ENCODE data around the gene GRAMD2A. TPM values are rescaled to one million over a fixed set of nuclear protein-coding genes. Genes with fewer than 3 reads are reported as not detected.

Gene GRAMD2A
- 0.09 to 0.26 TPM (median 0.17 TPM) in 5 replicates for total RNA-seq (2022; extraction: Qiagen RNA extraction)

DNA sequence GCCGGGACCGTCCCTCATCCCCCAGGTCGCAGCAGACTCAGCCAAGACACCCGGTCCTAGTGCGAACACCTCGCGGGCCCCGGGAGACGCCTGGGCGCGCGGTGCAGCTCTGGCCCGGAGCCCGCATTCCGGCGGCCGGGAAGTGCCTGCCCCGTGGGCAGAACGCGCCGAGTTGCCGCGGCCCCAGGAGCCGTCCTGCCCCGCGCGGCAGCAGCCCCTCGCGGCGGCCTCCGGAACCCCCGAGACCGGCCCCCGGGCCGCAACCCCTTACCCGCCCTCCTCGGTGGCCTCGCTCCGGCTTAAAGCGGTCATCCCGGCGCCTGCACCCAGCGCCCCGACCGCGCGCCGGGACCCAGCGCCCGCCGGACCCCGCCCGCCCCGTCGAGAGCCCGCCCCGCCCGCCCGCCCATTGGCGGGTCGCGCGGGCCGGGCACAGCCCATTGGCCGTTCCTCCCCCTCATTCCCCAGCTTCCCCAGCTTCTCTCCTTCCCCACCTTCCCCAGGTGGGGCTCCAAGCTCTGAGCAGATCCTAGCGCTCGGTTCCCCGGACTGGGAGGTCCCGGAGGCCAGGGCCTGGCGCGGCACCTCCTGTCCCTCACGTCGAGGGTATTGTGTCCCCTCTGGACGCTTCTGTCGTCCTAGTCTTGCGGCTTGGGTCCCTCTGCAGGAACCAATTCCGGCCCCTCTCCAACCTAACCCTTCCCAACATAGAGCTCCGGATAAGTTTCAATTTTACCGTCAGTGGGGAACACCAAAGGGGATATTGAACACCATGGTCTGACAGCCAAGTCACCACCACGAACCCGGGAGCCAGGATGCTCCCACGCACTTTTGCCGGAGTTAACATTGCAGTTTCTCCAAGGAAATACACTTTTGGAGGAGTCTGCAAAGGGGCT lies at the start of gene GRAMD2A:
GRAMD2A (minus strand) TSS at position 328 of the 896 bp plus-strand sequence.

DNA sequence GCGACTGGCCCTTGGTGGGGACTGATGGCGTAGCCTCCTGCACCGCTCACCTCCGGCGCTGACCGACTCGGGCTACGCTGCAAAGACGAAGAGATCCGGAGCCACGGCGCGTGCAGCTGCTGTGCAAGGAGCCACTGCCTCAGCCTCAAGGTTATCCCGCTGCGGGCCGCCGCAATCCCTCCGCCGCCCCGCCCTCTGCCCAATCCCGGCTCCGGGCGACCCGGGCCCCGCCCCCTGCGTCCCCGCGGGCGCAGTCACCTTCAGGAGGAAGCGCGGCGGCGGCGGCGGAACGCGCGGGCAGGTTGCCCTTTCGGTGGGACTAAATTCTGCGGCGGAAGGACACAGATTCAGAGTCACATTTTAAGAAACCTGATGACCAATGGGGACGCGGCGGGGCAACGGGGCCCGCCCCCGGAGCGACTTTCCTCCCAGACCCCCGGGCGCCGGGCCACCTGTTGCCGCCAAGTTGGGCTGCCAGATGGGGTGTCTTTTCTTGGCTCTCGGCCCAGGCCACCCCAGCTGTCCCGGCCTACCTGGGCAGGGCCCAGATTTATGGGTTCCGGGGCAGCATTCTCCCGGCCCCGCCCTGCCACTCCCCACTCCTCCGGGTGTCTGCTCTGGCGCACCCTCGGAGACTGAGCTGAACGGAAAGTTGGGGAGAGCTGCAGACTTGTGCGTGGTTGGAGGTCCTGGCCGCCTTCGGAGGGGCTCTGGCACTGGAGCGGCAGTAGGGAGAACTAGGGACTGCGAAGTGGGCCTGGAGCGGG lies 33.7 kb upstream of the GRAMD2A start, which contains the start of gene PKM:
PKM (minus strand) TSS at position 125 of the 767 bp plus-strand sequence. CDS start 12,093 bp downstream, outside the sequence.

DNA sequence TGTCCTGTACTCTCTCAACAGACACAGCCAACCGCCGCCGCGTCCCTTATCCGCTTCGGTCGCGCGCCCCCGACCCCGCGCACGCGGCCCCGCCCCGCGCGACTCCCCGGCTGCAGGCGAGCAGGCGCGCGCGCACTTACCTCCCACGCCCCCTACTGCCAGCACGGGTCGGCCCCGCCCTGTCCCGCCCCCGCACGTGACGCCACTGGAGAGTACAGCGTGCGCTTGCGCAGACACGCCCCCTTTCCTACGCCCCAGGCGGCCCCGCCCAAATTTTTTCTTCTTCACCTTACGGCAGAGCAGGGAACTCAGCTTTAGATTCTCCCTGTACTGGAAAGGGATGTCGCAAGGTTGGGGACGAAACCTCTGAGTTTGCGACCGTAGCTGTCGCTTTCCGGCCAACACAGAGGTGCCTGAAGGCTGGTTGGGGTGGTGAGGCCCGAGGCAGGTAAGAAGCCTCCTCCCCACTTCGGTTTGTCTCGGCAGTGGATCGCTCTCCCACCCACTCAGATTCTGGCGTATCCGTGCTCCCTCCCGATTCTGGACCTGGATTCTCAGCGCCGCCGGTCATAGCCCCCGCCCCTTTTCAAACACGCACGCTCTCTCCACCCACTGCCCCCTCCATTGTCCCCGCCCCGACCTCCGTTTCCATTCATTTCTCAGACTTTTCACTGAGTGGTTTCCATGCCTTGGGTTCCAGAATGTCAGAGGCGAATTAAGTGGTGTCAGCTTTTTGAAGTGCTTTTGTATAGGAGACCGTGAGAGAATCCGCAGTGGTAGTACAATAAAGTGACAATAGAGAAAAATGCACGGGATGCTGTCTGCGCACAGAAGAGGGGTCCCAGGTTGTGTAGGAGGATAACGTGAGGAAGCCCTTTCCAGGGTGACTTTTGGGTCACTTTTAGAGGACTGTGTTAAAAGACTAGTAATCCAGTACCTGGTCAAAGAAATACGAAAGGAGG lies 79.3 kb downstream of the GRAMD2A start, which contains the start of the genes MYO9A and SENP8:
MYO9A (minus strand) TSS at position 134 of the 962 bp plus-strand sequence. CDS start 71,587 bp downstream, outside the sequence.
SENP8 (plus strand) TSS at position 387 of the 962 bp plus-strand sequence. CDS start 21,221 bp downstream, outside the sequence.

Other genes with a start within 250 kb of the GRAMD2A start
- gene MYO9A, start 79.6 kb downstream of the GRAMD2A start, total RNA-seq (2022; extraction: Qiagen RNA extraction): 8.8 to 14.2 TPM (median 10.5 TPM) in 5 replicates
- gene SENP8, start 79.4 kb downstream of the GRAMD2A start, total RNA-seq (2022; extraction: Qiagen RNA extraction): 1.3 to 2.3 TPM (median 2.3 TPM) in 5 replicates
- 3,039 to 3,227 TPM (median 3,125 TPM) in 5 replicates for gene PKM, start 33.4 kb upstream of the GRAMD2A start, total RNA-seq (2022; extraction: Qiagen RNA extraction)
- gene PARP6, start 74.8 kb upstream of the GRAMD2A start, total RNA-seq (2022; extraction: Qiagen RNA extraction): 44.5 to 63.4 TPM (median 61.9 TPM) in 5 replicates
- 0.14 to 0.23 TPM (median 0.16 TPM) in 5 replicates for gene CELF6, start 122.4 kb upstream of the GRAMD2A start, total RNA-seq (2022; extraction: Qiagen RNA extraction)
- 138 to 159 TPM (median 151 TPM) in 5 replicates for gene HEXA, start 178.2 kb upstream of the GRAMD2A start, total RNA-seq (2022; extraction: Qiagen RNA extraction)
- gene TMEM202, start 200.5 kb upstream of the GRAMD2A start, total RNA-seq (2022; extraction: Qiagen RNA extraction): not detected in 5 replicates

All from A549 treated with AZD2906 at 1 μM for 4 hours (cell line).